Natural killer cell treated with Interleukin-12 subunit alpha and Interleukin-12 subunit beta and Interleukin-15 and Interleukin-18, amount 100 ng/mL, for 72 hours (primary cell): Measurements from ENCODE around the gene CTRB1. TPM values are rescaled to one million over a fixed set of nuclear protein-coding genes. Genes with fewer than 3 reads are reported as not detected.
A peak's percentile ranks its signal among the peaks of the same experiment; 100 is the strongest.

Experiments used
- ATAC-seq, 2 donors: fragments of 150-1000 bp; cut with Tn5 transposase in 1 of 2; sonication (Bioruptor Pico), chemical (Tn5 transposase) in 1 of 2; 2 replicates each; pipeline ENCODE4 v1.10.0; 2021
- DNase-seq: peaks from one replicate; pipeline ENCODE4 v3.0.0; 2022; ENCODE audit warnings: low spot score
- H3K27ac Mint-ChIP-seq, 2 donors: 1 replicate in 1 of 2; 2 replicates in 1 of 2; pipeline ENCODE4 v1.8.0; 2022; ENCODE audit warnings: mixed read lengths in 2 of 2, mild to moderate bottlenecking in 1 of 2, moderate library complexity in 1 of 2
- H3K27me3 Mint-ChIP-seq, 2 donors: 1 replicate in 1 of 2; 2 replicates in 1 of 2; pipeline ENCODE4 v1.8.0; 2022; ENCODE audit warnings: mixed read lengths in 2 of 2
- H3K36me3 Mint-ChIP-seq: one replicate; pipeline ENCODE4 v1.8.0; 2022; ENCODE audit warnings: mixed read lengths
- H3K4me1 Mint-ChIP-seq, 2 donors: 1 replicate in 1 of 2; 2 replicates in 1 of 2; pipeline ENCODE4 v1.8.0; 2022; ENCODE audit warnings: low read depth in 2 of 2, mixed read lengths in 2 of 2, mild to moderate bottlenecking in 1 of 2
- H3K4me3 Mint-ChIP-seq: one replicate; pipeline ENCODE4 v1.8.0; 2022; ENCODE audit warnings: mixed read lengths
- H3K9me3 Mint-ChIP-seq: 2 replicates; pipeline ENCODE4 v1.8.0; 2022; ENCODE audit warnings: mixed read lengths
- total RNA-seq, 2 donors: library from RNA; stranded (reverse); gene quantifications; one replicate each; pipeline ENCODE4 v1.2.3, GENCODE V29; 2022

The CTRB1 gene
- total RNA-seq, 2 donors from 2014 or later = not detected

DNA sequence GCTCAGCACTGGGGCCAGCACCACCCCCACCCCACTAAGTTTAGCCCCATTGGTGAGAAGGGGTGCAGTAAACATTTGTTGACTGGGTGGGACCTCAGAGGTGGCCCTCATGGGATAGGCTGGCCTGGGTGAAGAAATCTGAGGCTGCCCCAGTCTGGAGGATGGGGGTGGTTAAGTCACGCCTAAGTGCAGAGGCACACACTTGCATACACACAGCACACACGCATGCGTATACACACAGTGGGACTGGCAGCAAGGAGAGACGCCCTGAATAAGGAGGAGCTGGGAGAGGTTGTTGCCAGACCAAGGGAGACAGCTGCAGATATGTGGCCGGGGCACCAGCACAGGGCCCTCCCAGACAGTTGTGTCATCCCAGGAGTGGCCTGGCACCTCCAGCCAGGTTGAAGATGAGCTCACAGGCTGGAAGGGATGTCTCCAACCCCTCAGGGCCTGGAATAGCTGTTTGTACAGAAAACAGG is 35.6 kb downstream of the CTRB1 start:
- Mint-ChIP-seq H3K4me3 (no peak overlapping the region), H3K27ac (no peak overlapping the region), H3K4me1 (no peaks in the 10 kb centered on the region), H3K9me3 (no peaks in the 10 kb centered on the region), H3K27me3 (peaks cover 17 to 34% of the 10 kb centered on the region in 2 donors), H3K36me3 (no peaks in the 10 kb centered on the region)
- DNase-seq (no peak), ATAC-seq (no peak)

DNA sequence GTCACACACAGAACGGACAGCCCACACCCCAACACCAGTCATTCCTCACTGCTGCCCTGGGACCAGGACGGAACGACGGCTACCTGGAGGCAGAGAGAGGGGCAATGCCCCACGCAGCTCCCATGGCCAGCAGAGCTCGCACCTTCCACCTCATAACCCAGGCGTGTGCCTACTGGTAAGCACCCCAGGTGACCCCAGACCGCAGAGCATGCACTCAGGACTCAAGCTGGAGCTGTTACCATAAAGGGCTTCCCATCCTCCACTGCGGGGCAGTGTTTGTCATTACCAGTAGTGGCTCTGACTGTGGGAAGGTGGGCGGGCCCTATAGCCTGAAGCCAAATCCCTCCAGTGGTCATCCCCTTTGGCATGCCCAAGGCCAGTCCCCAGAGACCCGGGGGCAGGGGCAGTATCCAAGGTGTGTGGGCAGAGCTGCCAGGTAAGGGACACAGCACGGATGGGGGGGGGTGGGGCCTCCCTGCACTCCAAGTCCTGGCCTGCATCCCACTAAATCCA is 37.3 kb downstream of the CTRB1 start:
- Mint-ChIP-seq H3K27me3 (peaks cover 25 to 38% of the 10 kb centered on the region in 2 donors), H3K27ac (no peak overlapping the region), H3K4me1 (no peaks in the 10 kb centered on the region), H3K4me3 (no peak overlapping the region), H3K9me3 (no peaks in the 10 kb centered on the region), H3K36me3 (no peaks in the 10 kb centered on the region)
- DNase-seq = no peak
- ATAC-seq = no peak

GRCh38 chr16:75256696-75257343 is 38.0 kb downstream of the CTRB1 start:
- no peaks in the 10 kb centered on the region for H3K4me1 Mint-ChIP-seq
- no peak overlapping the region for H3K4me3 Mint-ChIP-seq
- peaks cover 27 to 38% of the 10 kb centered on the region in 2 donors for H3K27me3 Mint-ChIP-seq
- DNase-seq (no peak), ATAC-seq (peak in 1 of 2 donors; percentile 14)
- no peaks in the 10 kb centered on the region for H3K9me3 Mint-ChIP-seq
- no peaks in the 10 kb centered on the region for H3K36me3 Mint-ChIP-seq
- H3K27ac Mint-ChIP-seq = no peak overlapping the region

DNA sequence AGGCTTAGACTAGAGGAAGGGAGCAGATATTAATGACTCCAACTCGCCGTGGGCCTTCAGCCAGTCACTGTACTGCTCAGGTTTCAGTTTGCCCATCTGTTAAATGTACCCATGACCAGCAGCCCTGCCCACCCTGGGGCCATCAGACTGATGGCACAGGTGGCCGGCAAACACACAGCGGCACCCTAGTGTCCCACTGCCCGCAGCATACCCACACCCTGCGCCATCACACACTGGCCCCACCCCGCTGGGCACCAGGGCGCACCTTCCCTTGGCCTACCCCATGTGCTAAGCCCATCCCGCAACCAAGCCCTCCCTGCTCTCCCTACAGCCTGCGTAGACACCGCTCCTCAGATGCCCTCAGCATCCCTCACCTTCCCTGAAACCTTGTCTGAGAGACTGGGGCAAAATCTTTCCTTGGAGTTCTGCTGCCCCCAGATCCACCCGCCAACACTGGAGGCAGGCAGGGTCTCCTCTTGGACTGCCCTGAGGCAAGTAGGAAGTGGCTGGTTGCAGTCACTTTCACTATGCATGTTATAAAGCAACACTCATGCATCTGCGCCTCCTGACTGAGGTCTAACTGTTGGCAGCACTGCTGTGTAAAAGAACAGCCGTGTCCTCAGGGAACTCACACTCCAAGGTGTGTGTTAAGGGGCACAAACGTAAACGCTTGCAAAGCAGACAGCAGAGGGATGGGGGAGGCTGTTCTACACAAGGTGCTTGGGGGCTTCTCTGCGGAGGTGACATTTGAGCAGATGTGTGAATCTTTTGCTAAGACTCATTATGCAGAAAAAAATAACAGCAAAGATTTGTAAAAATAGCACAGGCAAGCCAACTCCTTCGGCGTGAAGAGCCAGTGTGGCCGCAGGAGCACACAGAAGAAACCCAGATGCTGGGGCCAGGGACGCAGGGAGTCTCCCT is 39.4 kb downstream of the CTRB1 start:
- no peak for ATAC-seq
- Mint-ChIP-seq H3K4me3 (no peak overlapping the region), H3K27ac (no peak overlapping the region), H3K36me3 (no peaks in the 10 kb centered on the region), H3K4me1 (no peaks in the 10 kb centered on the region), H3K27me3 (peaks cover 30 to 39% of the 10 kb centered on the region in 2 donors), H3K9me3 (no peaks in the 10 kb centered on the region)
- DNase-seq = no peak

DNA sequence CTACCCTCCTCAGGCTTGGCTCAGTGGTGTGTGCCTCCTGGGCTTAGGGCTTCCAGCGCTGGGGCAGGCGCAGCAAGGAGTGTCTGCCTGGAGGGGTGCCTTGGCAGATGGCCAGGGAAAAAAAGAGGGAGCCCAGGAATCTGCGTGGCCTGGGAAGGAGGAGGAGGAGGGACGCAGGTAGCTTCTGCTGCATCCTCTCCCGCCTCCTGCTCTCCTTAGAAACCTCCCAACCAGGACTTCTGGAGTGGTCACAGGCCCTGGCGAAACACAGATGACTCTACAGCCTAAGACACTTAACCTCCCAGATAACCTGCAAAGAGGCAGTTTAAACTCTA is 40.0 kb downstream of the CTRB1 start:
- H3K9me3 Mint-ChIP-seq = no peaks in the 10 kb centered on the region
- H3K36me3 Mint-ChIP-seq = no peaks in the 10 kb centered on the region
- no peaks in the 10 kb centered on the region for H3K4me1 Mint-ChIP-seq
- H3K27ac Mint-ChIP-seq = no peak overlapping the region
- peaks cover 32 to 44% of the 10 kb centered on the region in 2 donors for H3K27me3 Mint-ChIP-seq
- DNase-seq = no peak
- no peak overlapping the region for H3K4me3 Mint-ChIP-seq
- no peak for ATAC-seq

DNA sequence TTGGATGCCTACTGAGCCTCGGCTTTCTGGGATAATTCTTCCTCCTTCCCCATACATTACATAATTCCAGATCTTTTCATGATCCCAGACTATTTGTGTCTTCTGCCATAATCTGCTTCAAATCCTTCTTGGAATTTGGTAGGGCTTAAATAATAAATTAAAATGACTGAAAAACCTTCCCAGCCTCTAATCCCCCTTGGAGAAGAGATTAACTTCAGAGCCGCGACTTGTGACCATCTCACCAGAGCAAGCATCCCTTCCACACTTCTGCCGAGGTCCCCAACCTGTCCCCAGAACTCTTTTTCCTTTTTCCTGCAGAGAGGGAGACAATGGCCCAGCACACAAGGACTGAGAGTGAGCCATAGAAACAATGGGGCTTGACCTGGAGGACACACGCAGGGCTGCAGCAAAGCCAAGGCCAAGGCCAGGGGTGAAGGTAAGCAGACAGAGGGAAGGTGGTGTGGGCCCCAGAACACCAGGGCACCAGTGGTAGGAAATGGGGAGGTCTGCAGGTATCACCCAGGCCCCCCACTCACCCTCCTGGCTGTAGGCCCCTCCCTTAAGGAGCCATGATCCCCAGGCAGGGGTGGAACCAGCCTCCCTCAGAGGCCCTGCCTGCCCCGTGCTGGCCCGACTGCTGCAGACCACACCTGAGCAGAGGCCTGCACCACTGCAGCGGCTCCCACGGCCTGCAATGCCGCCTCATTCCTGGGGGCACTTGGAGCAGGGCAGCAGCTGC is 42.2 kb downstream of the CTRB1 start:
- Mint-ChIP-seq H3K9me3 (no peaks in the 10 kb centered on the region), H3K4me3 (no peak overlapping the region), H3K27ac (no peak overlapping the region), H3K4me1 (no peaks in the 10 kb centered on the region), H3K36me3 (no peaks in the 10 kb centered on the region), H3K27me3 (peaks cover 33 to 46% of the 10 kb centered on the region in 2 donors)
- ATAC-seq (peak in 1 of 2 donors; percentile 8), DNase-seq (no peak)

DNA sequence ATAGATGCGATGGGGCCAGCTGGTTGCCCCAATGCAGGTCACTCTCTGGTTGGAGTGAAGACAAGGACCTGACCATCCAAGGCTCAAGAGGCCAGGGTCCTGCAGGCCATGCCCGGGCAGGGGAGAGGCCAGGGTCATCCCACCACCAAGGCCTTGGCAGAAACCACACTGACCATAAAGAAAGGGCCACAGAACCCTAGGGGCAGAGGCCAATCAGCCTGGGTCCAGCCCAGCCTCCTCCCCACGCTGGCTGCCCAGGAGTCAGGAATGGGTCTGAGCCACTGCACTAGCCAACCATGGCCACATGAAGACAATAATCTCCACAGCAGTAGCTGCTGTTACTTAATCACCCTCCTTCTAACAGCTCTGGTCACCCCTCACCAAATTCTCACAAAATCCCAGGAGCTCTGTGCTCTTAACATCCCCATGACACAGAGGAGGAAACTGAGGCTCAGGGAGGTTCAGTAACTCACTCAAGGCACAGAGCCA is 42.8 kb downstream of the CTRB1 start:
- H3K36me3 Mint-ChIP-seq = no peaks in the 10 kb centered on the region
- DNase-seq (no peak), ATAC-seq (peak in 1 of 2 donors; percentile 2)
- H3K27ac Mint-ChIP-seq = no peak overlapping the region
- no peaks in the 10 kb centered on the region for H3K9me3 Mint-ChIP-seq
- H3K4me1 Mint-ChIP-seq = peaks cover 0 to 2% of the 10 kb centered on the region in 2 donors
- no peak overlapping the region for H3K4me3 Mint-ChIP-seq
- H3K27me3 Mint-ChIP-seq = peaks cover 39 to 50% of the 10 kb centered on the region in 2 donors

GRCh38 chr16:75262104-75262799 is 43.5 kb downstream of the CTRB1 start:
- no peak for DNase-seq
- Mint-ChIP-seq H3K36me3 (no peaks in the 10 kb centered on the region), H3K27ac (no peak overlapping the region), H3K4me1 (peaks cover 0 to 2% of the 10 kb centered on the region in 2 donors), H3K27me3 (peaks cover 40 to 50% of the 10 kb centered on the region in 2 donors), H3K4me3 (no peak overlapping the region), H3K9me3 (no peaks in the 10 kb centered on the region)
- no peak for ATAC-seq

DNA sequence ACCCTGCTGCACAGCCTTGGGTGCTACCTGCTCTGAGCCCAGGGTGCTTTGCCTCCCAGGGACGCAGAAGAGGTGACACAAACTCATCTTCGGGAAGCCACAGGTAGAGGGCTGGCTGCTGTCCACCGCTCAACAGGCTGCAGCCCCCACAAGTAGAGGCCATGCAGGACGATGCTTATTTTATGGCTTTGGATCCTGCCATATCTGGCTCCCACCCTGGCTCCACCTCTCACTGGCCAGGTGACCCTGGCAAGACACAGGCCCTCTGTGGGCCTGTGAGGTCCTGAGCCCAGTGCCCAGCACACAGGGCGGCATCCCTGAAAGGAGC is 44.0 kb downstream of the CTRB1 start:
- DNase-seq = no peak
- Mint-ChIP-seq H3K9me3 (no peaks in the 10 kb centered on the region), H3K27ac (no peak overlapping the region), H3K27me3 (peaks cover 40 to 50% of the 10 kb centered on the region in 2 donors), H3K36me3 (no peaks in the 10 kb centered on the region), H3K4me1 (peaks cover 0 to 2% of the 10 kb centered on the region in 2 donors), H3K4me3 (no peak overlapping the region)
- ATAC-seq = no peak

- H3K9me3 Mint-ChIP-seq = no peaks in the 10 kb centered on the region
- no peak overlapping the region for H3K27ac Mint-ChIP-seq
- ATAC-seq (no peak), DNase-seq (no peak)
- H3K4me1 Mint-ChIP-seq = peaks cover 0 to 2% of the 10 kb centered on the region in 2 donors
- H3K27me3 Mint-ChIP-seq = peaks cover 35 to 46% of the 10 kb centered on the region in 2 donors
- no peaks in the 10 kb centered on the region for H3K36me3 Mint-ChIP-seq
- H3K4me3 Mint-ChIP-seq = no peak overlapping the region
Measured at GRCh38 chr16:75263291-75263962, 44.6 kb downstream of the CTRB1 start.

DNA sequence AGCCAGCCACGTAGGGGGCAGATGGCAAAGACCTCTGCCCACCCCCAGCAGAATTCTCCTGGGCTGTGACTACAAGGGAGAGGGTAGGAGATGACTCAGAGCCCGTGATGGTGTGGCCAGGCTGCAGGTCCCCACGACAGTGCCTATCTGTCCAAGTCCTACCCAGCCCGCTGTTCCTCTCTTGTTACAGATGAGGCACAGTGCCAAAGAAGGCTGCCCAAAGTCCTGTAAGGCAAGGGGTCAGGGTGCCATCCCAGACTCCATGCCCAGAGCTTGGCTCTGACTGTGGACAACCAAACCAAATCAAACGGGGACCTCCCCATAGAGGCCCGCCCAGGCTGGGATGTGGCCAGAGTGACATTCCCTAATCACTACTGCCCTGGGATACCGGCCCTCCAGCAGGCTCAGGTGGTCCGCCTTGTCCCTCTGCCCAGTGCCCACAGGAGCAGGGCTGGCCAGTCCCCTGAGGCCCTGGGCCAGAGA is 45.2 kb downstream of the CTRB1 start:
- H3K27me3 Mint-ChIP-seq = peaks cover 33 to 44% of the 10 kb centered on the region in 2 donors
- H3K4me3 Mint-ChIP-seq = peak overlapping the region; percentile 43
- ATAC-seq (no peak), DNase-seq (no peak)
- H3K9me3 Mint-ChIP-seq = no peaks in the 10 kb centered on the region
- H3K4me1 Mint-ChIP-seq = peaks cover 0 to 2% of the 10 kb centered on the region in 2 donors
- H3K36me3 Mint-ChIP-seq = no peaks in the 10 kb centered on the region
- H3K27ac Mint-ChIP-seq = no peak overlapping the region

- peaks cover 0 to 2% of the 10 kb centered on the region in 2 donors for H3K4me1 Mint-ChIP-seq
- DNase-seq = no peak
- no peaks in the 10 kb centered on the region for H3K36me3 Mint-ChIP-seq
- peak overlapping the region; percentile 43 for H3K4me3 Mint-ChIP-seq
- peaks cover 33 to 42% of the 10 kb centered on the region in 2 donors for H3K27me3 Mint-ChIP-seq
- no peaks in the 10 kb centered on the region for H3K9me3 Mint-ChIP-seq
- ATAC-seq = no peak
- no peak overlapping the region for H3K27ac Mint-ChIP-seq
Measured at GRCh38 chr16:75264457-75264998, 45.7 kb downstream of the CTRB1 start.
